GM12872 (cell line): ENCODE data around the gene FOXA2.

Experiments
- CTCF ChIP-seq: IDR thresholded peaks from 3 replicates; pipeline ENCODE4 v1.5.1; 2011; ENCODE audit warnings: low read depth, mild to moderate bottlenecking, low read length, moderate library complexity; ENCODE audit not compliant: insufficient read depth

Gene FOXA2

GRCh38 chr20:22574545-22575086, 9.8 kb downstream of the FOXA2 start:
- TF ChIP-seq CTCF: no peak

- TF ChIP-seq CTCF: no peak
Measured at GRCh38 chr20:22572491-22572890, 11.9 kb downstream of the FOXA2 start.

GRCh38 chr20:22572023-22572422, 12.3 kb downstream of the FOXA2 start:
- no peak for TF ChIP-seq CTCF

- no peak for TF ChIP-seq CTCF
Measured at GRCh38 chr20:22569353-22569752, 15.0 kb downstream of the FOXA2 start.

DNA sequence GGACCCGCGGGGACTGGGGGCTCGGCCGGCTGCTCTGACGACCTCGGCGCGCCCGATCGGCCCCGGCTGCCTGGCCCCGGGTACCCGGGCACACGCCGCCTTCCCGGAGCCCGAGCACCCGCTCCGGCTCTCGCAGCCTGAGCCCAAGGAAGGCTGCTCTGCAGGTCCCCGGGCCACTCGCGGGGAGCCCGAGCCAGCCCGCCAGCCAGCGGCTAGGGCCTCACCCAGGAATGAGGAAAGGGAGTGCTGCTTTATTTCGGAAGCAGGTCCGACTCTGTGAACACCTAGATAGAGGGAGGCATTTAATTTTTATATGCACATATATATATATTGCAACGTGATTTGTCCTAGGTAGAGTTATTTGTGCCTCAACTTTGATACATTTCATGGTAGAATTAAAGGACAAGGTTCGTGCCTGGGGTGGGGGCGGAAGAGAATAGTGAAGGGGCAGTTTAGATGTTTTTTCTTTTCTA, 15.5 kb downstream of the FOXA2 start:
- no peak for TF ChIP-seq CTCF

GRCh38 chr20:22567944-22568871, 16.2 kb downstream of the FOXA2 start:
- TF ChIP-seq CTCF: no peak

- TF ChIP-seq CTCF: no peak
Measured at GRCh38 chr20:22566876-22567658, 17.3 kb downstream of the FOXA2 start.
